ENCODE results near the gene LZTR1.
"Not testable (repeated sequence)": the region's sequence is repeated elsewhere in the genome, so short reads cannot be mapped to it uniquely, and the experiment has no call there.

LZTR1 gene

DNA sequence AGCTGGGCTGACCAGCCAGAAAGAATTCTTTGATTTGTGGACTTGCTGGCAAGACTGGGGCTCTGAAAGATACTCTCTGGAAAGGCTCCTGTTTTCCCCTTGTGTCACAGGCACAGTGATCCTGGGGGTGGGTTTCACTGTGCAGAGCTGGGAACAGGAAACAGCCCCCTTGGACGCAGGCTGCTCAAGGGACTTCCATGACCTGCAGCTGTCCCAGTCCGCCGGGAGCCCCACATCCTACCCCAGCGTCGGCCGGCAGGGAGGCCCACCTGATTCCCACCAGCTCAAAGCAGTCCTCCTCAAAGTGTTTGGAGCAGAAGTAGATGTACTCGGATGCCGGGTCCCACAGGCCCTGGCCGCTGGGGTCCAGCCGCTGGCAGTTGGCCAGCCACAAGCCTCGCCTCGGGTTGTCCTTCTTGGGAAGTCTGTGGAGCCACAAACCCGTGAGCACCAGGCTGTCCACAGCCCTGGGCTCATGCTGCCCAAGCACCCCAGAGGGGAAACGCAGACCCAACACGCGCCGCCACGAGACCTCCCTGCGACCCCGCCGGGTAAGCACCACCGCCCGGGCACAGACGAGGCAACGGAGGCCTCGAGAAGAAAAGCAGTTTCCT, 19.0 kb downstream of the LZTR1 start:
- TF ChIP-seq, protein P1, sequence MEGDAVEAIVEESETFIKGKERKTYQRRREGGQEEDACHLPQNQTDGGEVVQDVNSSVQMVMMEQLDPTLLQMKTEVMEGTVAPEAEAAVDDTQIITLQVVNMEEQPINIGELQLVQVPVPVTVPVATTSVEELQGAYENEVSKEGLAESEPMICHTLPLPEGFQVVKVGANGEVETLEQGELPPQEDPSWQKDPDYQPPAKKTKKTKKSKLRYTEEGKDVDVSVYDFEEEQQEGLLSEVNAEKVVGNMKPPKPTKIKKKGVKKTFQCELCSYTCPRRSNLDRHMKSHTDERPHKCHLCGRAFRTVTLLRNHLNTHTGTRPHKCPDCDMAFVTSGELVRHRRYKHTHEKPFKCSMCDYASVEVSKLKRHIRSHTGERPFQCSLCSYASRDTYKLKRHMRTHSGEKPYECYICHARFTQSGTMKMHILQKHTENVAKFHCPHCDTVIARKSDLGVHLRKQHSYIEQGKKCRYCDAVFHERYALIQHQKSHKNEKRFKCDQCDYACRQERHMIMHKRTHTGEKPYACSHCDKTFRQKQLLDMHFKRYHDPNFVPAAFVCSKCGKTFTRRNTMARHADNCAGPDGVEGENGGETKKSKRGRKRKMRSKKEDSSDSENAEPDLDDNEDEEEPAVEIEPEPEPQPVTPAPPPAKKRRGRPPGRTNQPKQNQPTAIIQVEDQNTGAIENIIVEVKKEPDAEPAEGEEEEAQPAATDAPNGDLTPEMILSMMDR (IDR thresholded peaks at IDR 0.05): no peak
- Histone ChIP-seq H3K4me2 (ENCODE audit: low read length) (peak overlapping the region; percentile 84), H3K36me3 (ENCODE audit: control insufficient read depth, insufficient read depth, low read length) (no peaks in the 10 kb centered on the region), H3K27ac (peak overlapping the region; percentile 97), H3K4me3 (ENCODE audit: low read depth, low read length) (peak overlapping the region; percentile 96), H3K79me2 (no peaks in the 10 kb centered on the region), H3K9me3 (ENCODE audit: control insufficient read depth, low read length) (no peaks in the 10 kb centered on the region), H3K27me3 (ENCODE audit: control insufficient read depth, insufficient read depth, low read length) (no peaks in the 10 kb centered on the region), H3K4me1 (peaks cover 7% of the 10 kb centered on the region), H3K9ac (peak overlapping the region; percentile 19), H2AFZ (peak overlapping the region; percentile 84)

DNA sequence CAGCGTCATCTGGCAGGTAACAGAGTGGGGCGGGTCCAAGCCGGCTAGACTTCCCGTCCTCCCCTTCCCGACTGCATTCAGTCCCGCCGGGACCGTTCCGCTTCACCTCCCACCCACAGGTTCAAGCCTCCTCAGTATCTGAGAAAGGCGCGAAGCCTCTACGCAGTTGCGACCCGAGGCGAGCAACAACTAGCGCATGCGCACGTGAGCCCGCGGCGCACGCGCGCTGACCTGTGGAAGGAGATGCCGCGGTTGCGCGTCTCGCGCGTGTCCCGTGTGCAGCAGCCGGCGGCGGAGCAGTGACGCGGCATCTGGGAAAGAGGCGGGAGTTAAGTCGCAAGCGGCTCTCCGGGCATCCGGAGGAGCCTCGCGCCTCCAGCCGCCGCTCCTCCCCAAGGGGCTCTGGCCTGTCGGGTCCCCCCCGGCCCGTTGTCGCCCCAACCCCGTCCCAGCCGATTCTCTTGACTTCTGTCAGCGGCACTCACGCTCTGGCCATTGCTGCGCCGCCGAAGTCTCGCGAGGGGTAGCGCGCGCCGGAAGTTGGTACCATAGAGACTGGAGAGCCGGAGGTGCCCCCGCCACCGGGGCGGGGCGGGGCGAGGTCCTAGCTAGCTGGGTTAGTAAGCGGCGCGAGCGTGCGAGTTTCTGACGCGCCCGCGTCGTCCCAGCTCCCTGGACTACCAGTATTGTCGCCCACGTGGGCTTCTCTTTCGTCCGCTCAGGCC, 19.7 kb downstream of the LZTR1 start, which contains the start of gene THAP7:
Gene THAP7, minus strand, starts transcription at position 518 of the 725 bp plus-strand sequence. Its CDS starts 207 bp downstream, at position 311.
- Histone ChIP-seq H3K4me3 (ENCODE audit: low read depth, low read length) (peak within 1 kb of the TSS; percentile 96), H3K9ac (peak within 1 kb of the TSS; percentile 28), H2AFZ (peak within 1 kb of the TSS; percentile 84)

DNA sequence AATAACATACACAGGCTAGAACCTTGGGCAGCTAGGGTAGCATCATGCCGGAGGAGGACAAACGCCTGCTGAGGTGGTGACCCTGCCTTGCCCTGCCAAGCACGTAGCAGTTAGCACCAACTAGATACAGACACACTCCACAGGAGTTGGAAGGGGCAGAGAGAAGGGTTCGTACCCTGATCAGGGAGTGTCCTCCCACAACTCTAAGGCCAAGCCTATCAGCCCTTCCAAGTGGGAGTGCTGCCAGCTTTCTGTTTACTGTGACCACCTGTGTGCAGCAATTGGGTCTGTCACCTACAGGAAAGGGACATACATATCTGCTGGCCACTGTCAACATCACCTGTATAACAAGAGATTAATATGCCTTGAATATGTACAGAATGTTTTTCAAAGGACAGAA, 21.7 kb downstream of the LZTR1 start:
- H3K36me3 ChIP-seq (ENCODE audit: control insufficient read depth, insufficient read depth, low read length): no peaks in the 10 kb centered on the region
- no peak overlapping the region for H3K27ac ChIP-seq
- no peaks in the 10 kb centered on the region for H3K9me3 ChIP-seq (ENCODE audit: control insufficient read depth, low read length)
- peaks cover 7% of the 10 kb centered on the region for H3K4me1 ChIP-seq
- H3K4me2 ChIP-seq (ENCODE audit: low read length): no peak overlapping the region
- H3K4me3 ChIP-seq (ENCODE audit: low read depth, low read length): no peak overlapping the region
- no peaks in the 10 kb centered on the region for H3K79me2 ChIP-seq
- no peak overlapping the region for H2AFZ ChIP-seq
- TF ChIP-seq, protein P1 (IDR thresholded peaks at IDR 0.05): no peak
- H3K27me3 ChIP-seq (ENCODE audit: control insufficient read depth, insufficient read depth, low read length): no peaks in the 10 kb centered on the region
- no peak overlapping the region for H3K9ac ChIP-seq

More for the DNA sequence above, 19.7 kb downstream of the LZTR1 start, which contains the start of gene THAP7:
- H3K79me2 ChIP-seq: no peaks in the 10 kb centered on the region
- H3K27me3 ChIP-seq (ENCODE audit: control insufficient read depth, insufficient read depth, low read length): no peaks in the 10 kb centered on the region
- TF ChIP-seq, protein P1 (IDR thresholded peaks at IDR 0.05): no peak
- peaks cover 7% of the 10 kb centered on the region for H3K4me1 ChIP-seq
- H3K9me3 ChIP-seq (ENCODE audit: control insufficient read depth, low read length): no peaks in the 10 kb centered on the region
- H3K36me3 ChIP-seq (ENCODE audit: control insufficient read depth, insufficient read depth, low read length): no peaks in the 10 kb centered on the region
- peak within 1 kb of the TSS; percentile 84 for H3K4me2 ChIP-seq (ENCODE audit: low read length)
- peak within 1 kb of the TSS; percentile 97 for H3K27ac ChIP-seq

DNA sequence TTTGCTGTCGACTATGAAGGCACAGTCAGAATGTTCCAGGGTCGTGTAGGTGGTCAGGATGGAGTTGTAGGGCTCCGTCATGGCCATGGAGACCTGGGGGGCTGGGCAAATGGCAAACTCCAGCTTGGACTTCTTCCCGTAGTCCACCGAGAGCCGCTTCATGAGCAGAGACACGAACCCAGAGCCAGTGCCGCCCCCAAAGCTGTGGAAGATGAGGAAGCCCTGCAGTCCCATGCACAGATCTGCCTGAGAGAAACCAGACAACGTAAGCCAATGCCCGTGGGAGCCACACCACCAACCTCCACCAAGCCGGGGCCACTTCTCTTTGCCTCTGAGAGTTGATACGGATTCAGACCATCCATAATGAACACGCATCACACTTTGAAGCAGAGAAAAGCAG, 27.1 kb downstream of the LZTR1 start:
- not testable (repeated sequence) for H3K9me3 ChIP-seq (ENCODE audit: control insufficient read depth, low read length); H3K27me3 ChIP-seq (ENCODE audit: control insufficient read depth, insufficient read depth, low read length); H3K4me2 ChIP-seq (ENCODE audit: low read length); H3K79me2 ChIP-seq; H3K9ac ChIP-seq; H2AFZ ChIP-seq; H3K36me3 ChIP-seq (ENCODE audit: control insufficient read depth, insufficient read depth, low read length); H3K4me3 ChIP-seq (ENCODE audit: low read depth, low read length); H3K4me1 ChIP-seq; H3K27ac ChIP-seq

DNA sequence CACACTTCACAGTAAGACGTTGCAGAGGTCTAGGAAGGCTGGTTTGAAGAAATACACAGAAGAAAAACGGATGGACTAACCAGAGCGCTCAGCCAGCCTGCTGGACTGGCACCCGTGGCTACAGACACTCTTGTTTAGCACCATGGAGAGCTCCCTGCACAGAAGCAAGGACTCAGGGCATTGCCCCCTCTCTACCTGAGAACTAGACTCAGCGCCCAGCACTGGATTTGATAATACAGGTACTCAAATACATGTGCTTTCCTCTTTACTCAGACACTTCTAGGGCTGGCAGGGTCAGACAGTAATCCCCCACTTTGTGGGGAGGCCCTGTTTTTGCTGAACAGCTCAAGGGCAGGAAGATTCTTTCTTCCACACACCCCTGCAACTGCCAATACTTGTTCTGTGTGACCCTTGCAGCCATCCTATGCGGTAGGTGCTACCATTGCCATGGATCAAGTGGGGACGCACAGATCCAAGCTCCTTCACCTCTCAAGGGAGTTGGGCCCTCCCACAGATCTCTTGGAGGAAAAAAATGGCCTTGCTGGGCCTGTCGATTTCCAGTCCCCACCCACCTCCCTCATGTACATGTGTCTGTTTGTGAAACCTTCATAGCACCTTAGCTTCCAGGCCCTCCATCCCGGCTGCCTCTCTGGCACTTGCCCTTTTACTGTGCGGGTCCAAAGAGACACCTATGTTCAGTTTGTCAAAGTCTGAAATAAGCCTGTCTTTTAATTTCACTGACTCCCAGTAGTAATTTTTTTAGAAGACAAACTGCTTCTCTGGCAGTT, 27.7 kb downstream of the LZTR1 start:
- H3K4me1 ChIP-seq: no peaks in the 10 kb centered on the region
- H3K4me2 ChIP-seq (ENCODE audit: low read length): no peak overlapping the region
- TF ChIP-seq, protein P1 (IDR thresholded peaks at IDR 0.05): no peak
- no peak overlapping the region for H2AFZ ChIP-seq
- H3K27me3 ChIP-seq (ENCODE audit: control insufficient read depth, insufficient read depth, low read length): no peaks in the 10 kb centered on the region
- H3K9ac ChIP-seq: no peak overlapping the region
- no peak overlapping the region for H3K27ac ChIP-seq
- no peaks in the 10 kb centered on the region for H3K36me3 ChIP-seq (ENCODE audit: control insufficient read depth, insufficient read depth, low read length)
- H3K4me3 ChIP-seq (ENCODE audit: low read depth, low read length): no peak overlapping the region
- no peaks in the 10 kb centered on the region for H3K9me3 ChIP-seq (ENCODE audit: control insufficient read depth, low read length)
- H3K79me2 ChIP-seq: no peaks in the 10 kb centered on the region
